Non-pigmented ciliary epithelial cell (primary cell): ENCODE data around the gene PIERCE2.
"Not testable (repeated sequence)": the region's sequence is repeated elsewhere in the genome, so short reads cannot be mapped to it uniquely, and the experiment has no call there.

Source experiments
- DNase-seq: peaks from one replicate; pipeline ENCODE4 v3.0.0-alpha.2; 2010; ENCODE audit warnings: low read depth

The PIERCE2 gene, protein sequence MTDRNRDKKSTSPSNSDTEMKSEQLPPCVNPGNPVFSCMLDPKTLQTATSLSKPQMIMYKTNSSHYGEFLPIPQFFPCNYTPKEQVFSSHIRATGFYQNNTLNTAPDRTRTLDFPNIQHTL

DNA sequence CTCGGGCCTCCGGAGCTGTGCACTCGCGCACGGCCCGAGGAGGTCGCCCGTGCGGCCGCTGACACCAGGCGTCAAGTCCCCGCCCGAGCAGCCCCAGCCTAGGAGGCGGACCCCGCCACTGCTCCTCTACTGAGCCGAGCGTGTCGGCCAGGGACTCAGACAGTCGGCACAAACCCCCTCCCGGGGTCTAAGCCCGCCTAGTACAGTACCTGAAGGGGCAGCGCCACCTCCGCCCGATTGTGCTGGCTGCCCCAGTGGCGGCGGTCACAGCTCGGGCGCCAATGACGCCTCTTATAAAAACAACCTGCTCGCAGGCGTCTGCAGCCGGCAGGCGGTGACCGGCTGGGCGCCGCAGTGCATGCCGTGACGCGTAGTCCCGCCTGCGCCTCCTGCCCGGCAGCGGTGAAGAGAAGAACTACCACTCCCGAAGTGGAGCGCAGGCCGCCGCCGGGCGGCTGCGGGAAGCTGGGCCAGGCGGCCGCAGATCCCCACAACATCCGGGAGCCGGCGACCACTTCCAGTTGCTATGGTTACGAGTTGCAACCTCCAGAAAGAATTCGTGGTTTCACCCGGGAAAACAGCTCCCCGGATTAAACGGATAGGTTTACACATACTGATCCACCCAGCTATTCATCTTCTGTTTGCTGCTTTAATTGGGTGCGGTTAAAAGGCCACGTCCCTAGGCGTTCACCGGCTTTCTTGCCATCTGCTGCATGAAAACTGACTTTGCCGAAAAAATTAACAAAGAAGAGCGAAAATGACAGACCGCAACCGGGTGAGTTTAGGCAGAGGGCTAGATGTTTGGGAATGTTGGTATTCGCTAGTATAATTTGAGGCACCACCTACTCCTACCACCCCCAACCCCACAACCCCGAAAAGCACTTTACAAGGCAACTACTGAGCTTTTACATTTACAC is at the start of gene PIERCE2, which contains the start of gene CCPG1:
PIERCE2 (plus strand) TSS at position 484 of the 917 bp plus-strand sequence; CDS start at position 758, 274 bp downstream.
CCPG1 (minus strand) TSS at position 348 of the 917 bp plus-strand sequence. CDS start 18,935 bp downstream, outside the sequence.
- DNase-seq, result peak; percentile 89

DNA sequence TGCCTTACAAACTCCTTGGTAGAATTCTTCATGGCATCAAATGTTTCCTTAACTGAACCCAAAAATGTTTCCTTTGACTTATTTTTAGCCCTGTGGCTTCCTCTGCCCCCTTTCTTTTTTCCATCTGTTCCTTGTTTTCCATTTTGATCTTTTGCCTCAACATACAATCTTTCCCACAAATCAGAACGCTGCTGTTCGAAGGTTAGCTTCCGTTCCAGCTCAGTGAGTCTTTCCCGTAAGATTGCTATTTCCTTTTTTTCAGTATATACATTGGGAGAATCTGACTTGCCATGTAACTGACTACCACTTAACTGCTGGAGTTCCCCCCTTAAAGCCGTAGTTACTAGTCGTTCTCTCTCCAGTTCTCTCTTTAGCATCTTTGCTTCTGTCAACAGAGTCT is 48.0 kb upstream of the PIERCE2 start:
- no peak for DNase-seq

DNA sequence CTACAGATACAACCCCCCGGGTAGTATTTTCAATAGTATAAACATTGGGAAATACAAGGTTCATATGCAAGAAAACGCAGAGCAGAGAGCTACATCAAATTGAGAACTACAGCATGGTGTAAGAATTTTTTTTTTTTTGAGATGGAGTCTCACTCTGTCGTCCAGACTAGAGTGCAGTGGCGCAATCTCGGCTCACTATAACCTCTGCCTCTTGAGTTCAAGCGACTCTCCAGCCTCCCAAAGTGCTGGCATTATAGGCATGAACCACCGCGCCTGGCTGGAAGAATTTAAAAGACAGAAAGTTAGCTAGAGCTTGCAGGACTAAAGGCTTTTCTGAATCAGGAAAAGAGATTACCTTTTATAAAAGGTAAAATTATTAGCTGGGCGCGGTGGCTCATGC is 47.2 kb upstream of the PIERCE2 start:
- DNase-seq, result no peak

DNA sequence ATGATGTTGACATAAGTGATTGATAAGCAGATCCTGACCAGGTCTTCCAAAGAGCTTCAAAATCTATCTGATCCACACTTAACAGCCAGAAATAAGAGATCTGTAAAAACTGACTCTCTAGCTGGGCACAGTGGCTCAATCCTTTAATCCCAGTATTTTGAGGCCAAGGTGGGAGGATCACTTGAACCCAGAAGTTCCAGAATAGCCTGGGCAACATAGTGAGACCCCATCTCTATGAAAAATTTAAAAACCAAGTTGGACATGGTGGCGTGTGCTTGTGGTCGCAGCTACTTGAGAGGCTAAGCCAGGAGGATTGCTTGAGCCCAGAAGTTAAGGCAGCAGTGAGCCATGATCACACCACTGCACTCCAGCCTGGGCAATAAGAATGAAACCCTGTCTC is 45.7 kb upstream of the PIERCE2 start:
- DNase-seq, result no peak

DNA sequence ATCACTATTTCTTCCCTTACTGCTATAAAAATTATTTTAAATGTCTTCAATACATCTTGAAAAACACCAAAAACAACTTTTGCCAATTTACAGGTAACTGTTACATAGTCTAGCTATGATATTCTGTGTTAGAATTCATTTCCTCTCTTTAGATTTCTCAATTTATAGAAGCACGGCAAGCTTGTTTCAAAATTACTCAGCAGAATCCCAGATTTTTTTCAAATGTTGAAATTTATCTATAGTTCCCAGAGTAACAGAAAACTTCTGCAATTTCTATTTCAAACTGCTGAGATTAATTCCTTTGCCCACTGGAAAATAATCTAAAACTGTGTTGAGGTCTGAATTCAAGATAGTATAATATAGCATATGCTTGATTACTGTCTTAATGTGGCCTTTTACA is 41.3 kb upstream of the PIERCE2 start:
- DNase-seq, result no peak

DNA sequence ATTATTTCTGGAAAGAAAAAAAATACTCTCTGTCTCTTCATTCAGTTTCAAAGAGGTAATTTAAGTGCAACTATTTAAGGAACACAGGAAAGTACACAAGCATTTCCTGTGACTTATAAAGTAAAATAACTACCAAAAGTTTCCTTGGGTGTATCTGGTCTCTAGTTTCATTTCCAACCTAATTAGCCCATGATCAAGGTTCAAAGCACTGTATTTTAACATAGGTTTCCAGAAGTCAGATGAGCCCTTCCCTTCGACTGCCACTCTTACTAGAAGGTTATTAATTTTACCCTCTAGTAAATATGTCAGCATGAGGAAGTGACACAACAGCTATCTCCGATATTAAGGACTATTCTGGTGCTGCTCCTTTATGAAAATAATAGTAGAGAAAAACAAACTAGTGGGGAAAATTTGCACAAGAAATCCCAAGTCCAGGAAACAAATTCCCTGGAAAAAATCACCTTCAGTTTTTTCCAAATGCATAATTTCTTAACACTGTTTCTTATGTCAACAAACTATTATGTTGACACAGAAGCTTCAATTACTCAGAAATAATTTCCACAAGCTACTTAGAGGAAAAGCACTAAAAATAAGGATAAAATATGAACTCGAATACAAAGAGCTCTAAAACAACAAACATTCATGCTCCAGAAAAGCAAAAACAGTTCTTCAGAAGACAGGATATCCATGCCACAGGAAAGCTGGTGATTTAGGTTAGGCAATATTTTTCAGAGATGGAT is 35.4 kb upstream of the PIERCE2 start:
- no peak for DNase-seq

DNA sequence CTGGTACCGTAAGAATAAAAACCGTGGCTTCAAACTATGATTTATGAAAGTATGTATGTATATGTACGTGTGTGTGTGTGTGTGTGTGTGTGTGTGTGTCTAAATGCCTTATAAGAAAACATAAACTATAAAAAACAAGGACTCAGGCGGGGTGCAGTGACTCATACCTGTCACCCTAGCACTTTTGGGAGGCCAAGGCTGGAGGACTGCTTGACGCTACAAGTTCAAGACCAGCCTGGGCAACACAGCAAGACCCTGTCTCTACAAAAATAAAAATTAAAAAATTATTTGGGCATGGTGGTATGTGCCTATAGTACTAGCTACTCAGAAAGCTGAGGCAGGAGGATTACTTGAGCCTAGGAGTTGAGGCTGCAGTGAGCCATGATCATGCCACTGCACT is 29.2 kb upstream of the PIERCE2 start:
- DNase-seq, result no peak

DNA sequence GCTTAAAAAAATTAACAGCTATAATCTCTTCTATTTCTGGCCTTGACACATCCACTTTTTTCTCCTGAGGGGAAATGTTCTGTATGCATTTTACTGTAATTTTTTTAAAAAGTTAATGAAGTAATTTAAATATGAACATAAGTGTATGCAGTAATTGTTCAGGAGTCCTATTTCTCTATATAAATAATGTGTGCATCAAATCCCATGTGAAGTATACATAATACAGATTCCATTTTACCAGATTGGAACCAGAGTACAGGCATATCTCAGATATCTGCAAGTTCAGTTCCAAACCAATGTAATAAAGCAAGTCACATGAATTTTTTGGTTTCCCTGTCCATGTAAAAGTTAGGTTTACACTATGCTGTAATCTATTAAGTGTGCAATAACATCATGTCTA is 26.7 kb upstream of the PIERCE2 start:
- DNase-seq, result no peak

DNA sequence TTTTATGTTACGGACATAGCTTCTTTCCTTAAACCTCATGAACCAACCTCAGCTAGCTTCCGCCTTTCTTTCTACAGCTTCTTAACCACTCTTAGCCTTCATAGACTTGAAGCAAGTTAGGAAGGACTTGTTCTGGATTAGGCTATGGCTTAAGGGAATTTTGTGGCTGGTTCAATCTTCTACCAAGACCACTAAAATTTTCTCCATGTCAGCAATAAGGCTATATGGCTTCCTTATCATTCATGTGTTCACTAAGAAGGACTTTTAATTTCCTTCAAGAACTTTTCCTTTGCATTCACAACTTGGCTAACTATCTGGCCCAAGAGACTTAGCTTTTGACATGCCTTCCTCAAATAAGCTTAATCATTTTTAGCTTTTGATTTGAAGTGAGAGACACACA is 24.6 kb upstream of the PIERCE2 start:
- no peak for DNase-seq

DNA sequence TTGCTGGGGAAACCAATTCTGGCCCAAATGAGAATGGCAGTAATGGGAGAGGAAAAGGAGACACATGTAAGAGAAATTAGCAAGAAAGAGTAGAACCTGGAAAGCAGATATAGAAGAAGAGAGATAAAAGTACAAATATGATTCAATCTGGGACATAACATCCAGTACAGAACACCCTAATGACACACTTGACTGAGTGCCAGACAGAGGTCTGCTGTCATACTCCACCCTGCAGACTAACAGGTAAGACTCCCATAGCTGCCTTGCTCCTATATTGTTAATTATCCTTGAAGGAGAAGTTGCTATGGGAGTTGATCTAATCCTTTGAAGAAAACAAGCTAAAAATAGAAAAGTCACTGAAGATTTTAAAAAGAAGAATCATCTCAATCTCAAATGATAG is 21.3 kb upstream of the PIERCE2 start:
- no peak for DNase-seq

DNA sequence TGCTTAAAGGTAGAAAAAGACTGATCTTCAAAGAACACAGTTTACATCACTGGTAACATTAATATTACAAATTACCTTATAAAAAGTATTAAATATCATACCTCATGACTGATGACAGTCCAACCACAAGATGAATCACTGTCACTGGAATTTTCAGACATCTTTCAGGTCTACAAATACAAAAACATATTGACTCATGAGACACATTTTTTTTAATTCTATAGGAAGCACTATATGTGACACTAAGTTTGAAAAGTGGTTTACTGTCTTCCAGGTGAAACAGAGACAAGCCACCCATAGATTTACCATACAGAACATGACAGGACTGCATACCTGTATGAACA is 19.1 kb upstream of the PIERCE2 start:
- no peak for DNase-seq

DNA sequence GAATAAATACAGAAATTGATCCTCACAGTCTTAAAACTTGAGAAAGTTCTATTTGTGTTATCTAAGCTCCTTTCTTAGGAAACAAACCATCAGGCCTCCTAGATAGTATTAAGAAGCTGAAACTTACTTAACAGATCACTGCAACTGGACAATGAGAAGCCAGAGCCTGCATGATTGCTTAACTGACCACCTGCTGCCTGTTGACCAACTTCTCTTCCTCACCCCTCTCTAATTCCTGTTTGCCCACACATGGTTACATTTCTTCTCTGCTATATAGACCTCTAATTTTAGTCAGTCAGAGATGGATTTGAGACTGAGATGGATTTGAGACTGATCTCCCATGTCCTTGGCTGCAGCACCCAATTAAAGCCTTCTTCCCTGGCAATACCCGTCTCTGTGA is 13.6 kb upstream of the PIERCE2 start:
- no peak for DNase-seq

DNA sequence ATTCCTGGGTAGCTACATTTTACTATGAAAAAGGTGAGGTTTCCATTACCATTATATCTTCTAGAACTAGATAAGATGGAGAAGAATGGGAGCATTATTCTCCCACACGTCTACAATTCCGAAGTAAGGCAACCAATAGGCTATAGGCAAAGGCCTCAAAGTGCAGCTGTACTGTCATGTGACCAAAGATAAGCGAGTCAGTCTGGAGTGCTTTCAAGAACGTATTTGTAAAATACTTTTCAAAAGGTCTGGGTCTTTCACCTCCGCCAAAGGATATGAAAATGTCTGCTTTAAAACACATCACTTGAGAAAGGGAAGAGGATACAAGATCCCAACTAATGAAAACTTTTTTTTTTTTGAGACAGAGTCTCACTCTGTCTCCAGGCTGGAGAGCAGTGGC is 10.1 kb upstream of the PIERCE2 start:
- no peak for DNase-seq

DNA sequence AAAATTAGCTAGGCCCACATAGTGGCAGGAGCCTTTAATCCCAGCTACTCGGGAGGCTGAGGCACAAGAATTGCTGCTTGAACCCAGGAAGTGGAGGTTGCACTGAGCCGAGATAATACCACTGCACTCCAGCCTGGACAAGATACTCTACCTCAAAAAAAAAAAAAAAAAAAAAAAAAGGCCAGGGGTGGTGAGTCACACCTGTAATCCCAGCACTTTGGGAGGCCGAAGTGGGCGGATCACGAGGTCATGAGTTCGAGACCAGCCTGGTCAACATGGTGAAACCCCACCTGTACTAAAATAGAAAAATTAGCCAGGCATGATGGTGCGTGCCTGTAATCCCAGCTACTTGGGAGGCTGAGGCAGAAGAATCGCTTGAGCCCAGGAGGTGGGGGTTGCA is 8.2 kb upstream of the PIERCE2 start:
- DNase-seq, result not testable (repeated sequence)

DNA sequence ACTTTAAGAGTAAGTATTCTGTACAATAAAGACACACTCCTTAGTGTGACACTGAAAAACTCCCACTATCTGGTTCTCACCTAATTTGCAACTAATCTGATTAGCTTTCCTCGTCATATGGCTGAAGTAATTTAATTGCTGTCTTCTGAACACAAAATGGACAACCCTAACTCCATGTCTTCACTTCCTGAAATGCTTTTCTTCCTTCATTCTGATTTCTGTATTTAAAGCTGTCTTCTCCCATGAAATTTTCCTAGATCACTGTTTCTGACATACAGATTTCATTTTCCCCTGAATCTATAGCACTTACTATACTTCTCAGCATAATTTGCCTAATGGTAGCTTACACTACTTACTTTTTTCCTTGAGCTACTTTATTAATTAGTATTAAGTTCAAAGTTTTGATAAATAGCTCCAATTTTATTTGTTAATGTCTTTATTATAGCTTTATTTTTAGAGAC is 6.5 kb upstream of the PIERCE2 start:
- DNase-seq, result no peak

DNA sequence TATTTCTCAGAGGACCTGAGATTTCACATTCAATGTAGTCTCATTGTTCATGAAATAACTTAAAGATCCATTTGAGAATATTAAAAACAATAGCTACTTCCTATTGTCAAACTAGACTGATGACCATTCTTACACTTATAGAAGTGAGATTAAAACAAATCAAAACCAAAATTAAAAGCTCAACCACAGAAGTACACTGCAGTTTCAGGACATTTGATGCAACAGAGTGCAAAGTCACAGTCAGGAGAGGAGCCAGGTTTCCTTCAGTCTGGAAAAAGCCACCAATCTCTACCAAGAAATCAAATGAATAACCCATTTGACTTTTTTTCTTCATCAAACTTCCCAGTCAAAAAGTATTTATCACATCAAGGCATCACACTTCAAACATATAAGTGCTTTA is 5.6 kb upstream of the PIERCE2 start:
- no peak for DNase-seq

DNA sequence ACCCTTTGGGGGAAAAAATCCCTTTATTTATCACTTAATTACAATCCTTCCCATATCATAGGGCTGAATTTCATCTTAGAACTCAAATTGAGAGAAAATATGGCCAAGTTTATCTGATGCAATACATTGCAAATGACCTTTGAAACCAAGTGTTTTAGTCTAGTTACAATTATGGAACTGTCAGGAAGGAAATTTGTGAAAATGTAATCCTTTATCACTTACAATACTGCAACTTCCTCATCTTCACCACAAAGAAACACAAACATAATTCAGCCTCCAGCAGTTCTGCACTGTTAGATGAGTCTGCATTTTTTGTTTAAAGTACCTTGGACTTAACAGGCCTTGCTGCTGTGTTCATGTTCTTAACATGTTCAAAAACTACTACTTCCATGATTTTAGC is 4.8 kb upstream of the PIERCE2 start:
- no peak for DNase-seq

DNA sequence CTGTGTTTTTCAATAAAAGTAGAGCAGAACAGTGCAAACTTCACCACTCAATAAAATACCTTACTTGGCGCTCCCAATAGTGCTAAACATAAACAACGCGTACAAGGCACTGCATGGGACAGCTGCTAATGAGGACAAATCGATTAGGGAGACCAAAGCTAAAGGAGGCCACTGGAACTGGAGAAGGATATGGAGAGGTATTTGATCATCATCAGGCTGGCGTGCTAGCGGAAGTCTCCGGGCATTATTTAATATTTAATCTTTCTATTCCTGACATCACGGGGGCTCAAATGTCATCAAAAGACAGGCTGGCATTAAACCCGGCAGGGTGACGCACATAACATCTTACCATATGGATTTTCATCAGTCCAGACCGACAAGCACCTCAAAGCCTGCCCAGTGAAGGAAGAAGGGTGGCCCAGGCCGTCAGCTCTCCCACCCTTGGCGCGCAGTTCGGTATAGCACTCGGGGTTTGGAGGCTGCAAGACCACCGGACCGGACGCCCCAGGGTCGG is 740 bp upstream of the PIERCE2 start:
- no peak for DNase-seq

DNA sequence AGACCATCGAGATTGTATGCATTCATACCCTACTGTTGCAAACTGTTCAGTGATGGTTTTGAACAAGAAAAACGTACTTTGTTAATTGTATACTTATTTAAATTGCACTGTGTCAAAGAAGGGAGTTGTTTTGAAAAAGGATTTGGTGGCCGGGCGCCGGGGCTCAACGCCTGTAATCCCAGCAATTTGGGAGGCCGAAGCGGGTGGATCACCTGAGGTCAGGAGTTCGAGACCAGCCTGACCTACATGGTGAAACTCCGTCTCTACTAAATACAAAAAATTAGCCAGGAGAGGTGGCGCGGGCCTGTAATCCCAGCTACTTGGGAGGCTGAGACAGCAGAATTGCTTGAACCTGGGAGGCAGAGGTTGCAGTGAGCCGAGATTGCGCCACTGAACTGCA is 681 bp downstream of the PIERCE2 start:
- DNase-seq, result not testable (repeated sequence)

DNA sequence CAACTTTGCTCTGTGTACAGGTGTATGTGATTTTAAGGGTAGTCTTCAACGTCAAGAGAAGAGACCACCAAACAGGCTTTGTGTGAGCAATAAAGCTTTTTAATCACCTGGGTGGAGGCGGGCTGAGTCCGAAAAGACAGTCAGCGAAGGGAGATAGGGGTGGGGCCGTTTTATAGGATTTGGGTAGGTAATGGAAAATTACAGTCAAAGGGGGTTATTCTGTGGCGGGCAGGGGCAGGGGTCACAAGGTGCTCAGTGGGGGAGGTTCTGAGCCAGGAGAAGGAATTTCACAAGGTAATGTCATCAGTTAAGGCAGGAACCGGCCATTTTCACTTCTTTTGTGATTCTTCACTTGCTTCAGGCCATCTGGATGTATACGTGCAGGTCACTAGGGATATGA is 9.4 kb downstream of the PIERCE2 start:
- not testable (repeated sequence) for DNase-seq

DNA sequence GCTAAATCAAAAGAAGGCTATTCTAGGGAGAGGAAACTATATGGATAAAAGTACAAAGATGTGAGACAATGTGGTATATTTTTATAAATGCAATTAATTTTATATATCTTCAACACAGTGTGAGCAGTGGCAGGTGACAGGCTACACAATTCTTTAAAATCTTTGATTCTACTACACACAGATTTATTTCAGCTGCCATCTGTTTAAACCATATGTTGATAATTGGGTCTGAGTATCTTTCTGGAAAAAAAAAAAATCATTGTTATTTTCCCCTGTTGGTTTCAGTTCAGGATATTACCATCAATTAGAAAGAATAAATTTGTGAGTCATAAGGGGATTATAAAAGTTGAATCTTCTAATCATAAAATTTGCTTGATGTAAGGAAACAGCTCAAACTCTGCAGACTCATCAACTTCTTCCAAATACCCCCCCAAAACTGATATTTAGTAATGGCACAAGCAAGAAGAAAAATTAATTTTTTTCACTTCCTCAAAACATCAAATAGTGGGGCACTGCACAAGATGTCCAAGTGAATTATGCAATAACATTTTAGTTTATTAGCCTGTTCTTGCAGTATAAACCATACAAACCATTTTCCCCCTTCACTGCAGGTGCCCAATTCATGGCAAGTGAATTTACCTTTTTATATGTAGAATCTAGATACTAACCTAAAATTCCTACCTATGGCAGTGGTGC is 12.0 kb downstream of the PIERCE2 start:
- DNase-seq, result no peak

DNA sequence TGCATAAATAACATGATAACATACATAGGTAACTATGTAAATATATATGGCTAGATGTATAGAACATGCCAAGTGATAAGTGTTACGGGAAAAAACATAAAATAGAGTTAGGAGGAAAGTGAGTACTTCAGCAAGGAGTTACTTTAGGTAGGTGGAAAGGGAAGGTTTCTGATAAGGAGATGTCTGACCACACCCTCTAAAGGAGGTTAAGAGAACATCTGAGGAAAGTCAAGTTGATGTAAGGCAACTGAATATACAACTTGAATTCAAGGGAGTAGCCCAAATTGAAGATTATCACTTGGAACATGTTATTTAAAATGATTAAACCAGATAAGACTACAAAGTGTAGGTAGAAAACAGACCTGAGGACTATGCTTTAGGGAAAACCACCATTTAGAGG is 13.8 kb downstream of the PIERCE2 start:
- no peak for DNase-seq
